8988T (cell line): ENCODE data around the gene PYGM.
A peak's percentile ranks its signal among the peaks of the same experiment; 100 is the strongest.

Experiments
- DNase-seq: peaks from one replicate; pipeline ENCODE4 v3.0.0; 2011

The PYGM gene

GRCh38 chr11:64759722-64760719 lies at the start of gene PYGM:
PYGM (minus strand) TSS chr11:64759974; CDS start chr11:64759898, 76 bp downstream.
- no peak for DNase-seq

DNA sequence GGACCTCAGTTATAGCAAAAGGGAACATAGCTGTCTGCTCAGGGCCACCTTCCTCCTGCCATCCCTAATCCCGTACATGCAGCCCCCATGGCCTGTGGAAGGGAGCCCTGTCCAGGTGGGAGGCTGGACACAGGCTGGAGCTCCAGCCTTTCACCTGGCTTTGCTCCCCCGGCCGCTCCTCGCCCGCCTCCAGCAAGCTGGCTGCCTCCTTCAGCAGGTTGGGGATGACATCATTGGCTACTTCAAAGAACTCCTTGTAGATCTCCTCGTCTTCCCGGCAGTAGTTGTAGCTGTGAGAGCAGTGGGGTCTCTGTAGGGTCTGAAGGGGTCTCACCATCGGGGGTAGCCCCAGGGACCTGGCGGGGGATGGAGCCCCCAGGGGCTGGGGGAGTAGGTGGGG lies 45.7 kb upstream of the PYGM start:
- DNase-seq: no peak

GRCh38 chr11:64804346-64805210 lies 44.8 kb upstream of the PYGM start:
- DNase-seq: peak; percentile 89

DNA sequence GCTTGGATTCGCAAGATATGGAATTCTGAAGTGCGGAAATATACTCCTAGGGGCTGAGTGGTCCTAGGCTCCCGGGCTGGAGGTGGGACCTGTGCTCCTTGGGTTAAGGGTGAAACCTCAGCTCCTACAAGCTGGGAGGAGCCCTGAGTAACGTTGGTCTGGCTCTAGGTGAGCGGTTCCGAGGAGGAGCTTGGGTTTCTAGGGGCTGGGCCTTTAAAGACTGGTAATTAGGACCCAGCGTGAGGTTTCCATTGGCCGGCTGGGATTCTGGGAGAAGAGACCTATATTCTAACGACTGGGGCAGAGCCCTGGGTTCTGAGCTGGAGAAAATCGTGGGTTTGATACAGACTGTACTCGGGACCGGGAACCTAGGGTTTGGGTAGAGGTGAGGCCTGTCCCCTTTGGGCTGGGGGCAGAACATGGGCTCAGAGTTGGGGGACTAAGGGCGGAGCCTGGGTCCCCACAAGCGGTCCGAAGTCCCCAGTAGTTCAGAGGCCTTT lies 44.1 kb upstream of the PYGM start:
- DNase-seq: no peak

GRCh38 chr11:64803158-64803845 lies 43.5 kb upstream of the PYGM start, which contains the start of gene MAP4K2:
MAP4K2 (minus strand) TSS chr11:64803214; CDS start chr11:64803149, 65 bp downstream.
- DNase-seq: peak; percentile 99

DNA sequence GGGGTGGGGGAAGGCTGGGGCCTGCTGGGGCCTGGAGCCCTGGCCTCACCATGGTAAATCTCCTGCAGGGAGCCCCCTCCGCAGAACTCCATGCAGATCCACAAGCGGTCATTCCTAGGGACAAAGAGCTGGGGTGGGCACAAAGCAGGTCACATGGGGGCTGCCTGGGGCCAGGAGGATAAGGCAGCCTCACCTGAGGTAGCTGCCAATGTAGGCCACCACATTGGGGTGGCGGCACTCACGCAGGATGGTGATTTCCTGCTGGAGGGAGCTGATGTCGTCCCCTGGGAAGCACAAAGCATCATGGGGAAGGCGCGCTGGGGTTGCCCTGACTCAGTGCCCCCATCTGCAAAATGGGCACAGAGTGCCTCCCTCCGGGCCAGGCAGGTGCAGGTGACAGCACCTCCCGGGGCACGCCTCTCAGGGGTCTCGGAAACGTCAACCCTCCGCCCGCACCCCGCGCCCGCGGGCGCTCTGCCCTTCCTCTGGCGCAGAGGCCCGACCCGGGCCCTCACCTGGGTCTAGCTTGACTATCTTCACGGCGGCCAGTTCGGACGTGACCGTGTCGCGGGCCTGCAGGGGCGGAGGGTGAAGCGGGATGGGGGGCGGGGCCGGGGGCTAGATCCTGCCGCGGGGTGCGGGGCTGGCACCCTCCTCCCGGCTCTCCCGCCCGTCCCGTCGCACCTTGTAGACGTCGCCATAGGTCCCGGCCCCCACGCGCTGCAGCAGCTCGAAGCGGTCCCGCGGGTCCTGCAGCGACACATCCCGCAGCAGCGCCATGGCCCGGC lies 42.8 kb upstream of the PYGM start:
- DNase-seq: peak; percentile 24

GRCh38 chr11:64801561-64802369 lies 42.0 kb upstream of the PYGM start:
- peak; percentile 32 for DNase-seq

DNA sequence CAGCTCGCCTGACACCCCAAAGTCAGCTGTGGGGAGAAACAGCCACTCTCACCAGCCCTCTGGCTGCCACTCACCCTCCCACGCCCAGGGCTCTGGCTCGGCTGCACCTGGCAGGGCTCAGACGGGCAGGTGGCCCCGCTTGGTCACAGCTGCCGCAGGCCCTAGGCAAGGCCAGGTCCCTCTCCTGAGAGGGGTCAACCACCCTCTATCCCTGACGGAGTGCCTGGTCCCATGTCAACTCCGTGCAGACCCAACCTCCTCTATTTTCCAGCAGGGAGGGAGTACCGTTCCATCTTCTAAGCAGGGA lies 41.3 kb upstream of the PYGM start:
- peak; percentile 23 for DNase-seq

DNA sequence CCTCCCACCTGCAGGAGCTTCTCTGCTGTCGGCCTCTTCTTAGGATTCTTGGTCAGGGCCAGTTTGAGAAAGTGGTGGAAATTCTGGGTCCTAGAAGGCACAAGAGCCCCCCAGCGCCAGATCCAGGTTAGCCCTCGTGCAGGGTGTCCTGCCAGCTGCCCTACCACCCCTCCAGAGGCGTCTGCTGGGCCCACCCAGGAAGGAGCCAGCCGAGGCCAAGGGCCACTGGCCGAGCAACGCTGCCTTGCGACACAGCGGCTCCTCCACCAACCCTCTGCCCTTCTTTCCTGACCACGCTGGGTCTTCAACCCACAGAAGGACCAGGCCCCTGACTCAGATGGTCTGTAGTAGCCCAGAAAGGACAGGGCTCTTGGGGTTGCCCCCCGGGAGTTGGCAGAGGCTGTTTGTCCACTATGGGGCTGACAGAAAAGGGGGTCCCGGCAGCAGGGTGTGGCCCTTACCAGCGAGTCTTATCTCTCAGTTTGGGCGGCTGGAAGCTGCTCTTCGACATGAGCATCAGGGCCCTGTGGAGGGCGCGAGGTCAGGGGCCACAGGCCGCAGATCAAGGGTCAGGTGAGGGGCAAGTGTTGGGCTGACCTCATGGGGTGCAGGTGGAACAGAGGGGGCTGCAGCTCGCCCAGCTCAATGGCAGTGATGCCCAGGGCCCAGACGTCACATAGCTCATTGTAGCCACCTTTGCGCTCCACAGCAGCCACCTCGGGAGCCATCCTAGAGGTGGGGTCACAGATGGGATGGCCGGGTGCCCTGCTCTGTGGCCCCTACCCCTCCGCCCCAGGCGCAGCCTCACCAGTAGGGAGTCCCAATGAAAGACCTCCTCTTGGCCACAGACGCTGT lies 40.8 kb upstream of the PYGM start:
- peak; percentile 19 for DNase-seq

DNA sequence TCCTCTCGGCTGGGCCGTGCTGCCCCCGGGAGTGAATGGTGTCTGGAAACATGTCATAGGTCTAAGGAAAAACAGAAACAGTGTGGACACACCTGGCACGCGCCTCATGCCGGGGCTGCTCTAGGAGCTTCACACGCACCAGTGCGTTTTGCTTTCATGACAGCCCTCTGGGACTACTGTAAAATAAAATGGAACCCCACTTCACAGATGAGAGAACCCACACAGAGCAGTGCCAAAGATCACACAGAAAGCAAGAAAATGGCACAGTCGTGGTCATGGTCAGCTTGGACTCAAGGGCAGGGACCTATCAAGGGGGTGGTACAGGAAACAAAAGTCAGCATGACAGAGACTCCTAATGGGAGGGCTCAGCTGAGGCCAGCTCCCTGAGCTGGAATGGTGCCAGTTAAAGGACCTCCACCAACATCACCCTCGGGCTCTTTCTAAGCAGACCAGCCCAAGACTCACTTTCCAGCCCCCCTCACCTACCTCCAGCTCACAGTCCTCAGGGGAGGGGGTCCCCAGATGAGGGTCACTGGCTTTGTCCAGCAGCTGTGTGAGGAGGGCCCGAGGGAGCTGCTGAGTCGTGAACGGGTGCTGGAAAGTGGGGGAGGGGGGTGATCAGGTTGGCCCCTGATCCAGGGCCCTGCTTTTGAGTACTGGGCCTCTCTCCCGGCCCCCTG lies 40.0 kb upstream of the PYGM start:
- no peak for DNase-seq

DNA sequence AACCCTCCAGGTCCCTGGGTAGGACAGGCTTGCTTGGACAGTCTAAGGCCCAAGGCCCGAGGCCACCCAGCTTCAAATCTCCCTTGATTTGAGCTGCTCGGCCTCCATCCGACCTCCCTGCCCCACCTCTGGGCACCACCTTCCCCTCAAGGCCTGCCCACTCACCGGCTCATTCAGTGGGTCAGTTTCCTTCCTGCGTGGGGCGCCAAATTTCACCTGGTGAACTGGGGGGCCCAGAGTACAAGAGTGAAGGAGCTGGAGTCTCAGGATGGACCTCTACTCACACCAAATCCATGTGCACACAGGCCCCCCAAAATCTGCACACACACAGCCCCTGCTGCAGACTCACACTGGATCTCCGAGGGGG lies 39.5 kb upstream of the PYGM start:
- no peak for DNase-seq

DNA sequence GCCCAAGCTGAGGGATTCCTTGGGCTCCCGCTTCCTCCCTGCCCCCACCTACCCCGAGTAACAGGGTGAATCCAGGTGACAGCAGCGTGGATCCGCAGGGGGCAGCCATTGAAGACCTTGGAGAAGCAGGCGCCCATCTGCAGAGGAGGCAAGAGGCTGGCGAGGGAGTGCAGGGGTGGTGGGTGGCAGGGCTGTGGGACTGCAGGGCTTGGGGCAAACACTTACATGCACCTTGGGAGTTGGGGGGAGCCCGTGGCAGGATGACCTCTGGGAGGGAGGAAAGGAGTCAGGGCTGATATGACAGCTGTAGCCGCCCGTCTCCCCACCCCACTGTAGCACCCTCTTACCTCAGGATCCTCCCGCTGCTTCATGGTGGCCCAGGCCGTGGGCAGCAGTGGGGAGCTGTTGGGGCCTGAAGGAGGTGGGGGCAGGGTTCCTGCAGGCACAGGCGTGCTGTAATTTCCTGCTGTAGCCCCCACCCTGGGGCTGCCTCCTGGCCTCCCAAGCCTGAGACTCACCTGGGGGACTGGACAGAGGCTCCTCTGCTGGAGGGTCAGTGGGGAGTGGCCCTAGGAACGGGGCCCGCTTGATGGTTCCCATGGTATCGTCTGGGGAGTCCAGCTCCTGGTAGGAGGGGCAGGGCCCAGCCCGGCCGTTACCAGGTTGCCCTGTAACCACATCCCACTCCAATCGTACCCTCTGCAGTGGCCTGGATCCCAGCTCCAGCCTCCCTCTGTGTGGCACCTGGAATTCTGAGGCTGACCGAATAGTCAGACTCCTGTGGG lies 37.2 kb upstream of the PYGM start:
- no peak for DNase-seq

DNA sequence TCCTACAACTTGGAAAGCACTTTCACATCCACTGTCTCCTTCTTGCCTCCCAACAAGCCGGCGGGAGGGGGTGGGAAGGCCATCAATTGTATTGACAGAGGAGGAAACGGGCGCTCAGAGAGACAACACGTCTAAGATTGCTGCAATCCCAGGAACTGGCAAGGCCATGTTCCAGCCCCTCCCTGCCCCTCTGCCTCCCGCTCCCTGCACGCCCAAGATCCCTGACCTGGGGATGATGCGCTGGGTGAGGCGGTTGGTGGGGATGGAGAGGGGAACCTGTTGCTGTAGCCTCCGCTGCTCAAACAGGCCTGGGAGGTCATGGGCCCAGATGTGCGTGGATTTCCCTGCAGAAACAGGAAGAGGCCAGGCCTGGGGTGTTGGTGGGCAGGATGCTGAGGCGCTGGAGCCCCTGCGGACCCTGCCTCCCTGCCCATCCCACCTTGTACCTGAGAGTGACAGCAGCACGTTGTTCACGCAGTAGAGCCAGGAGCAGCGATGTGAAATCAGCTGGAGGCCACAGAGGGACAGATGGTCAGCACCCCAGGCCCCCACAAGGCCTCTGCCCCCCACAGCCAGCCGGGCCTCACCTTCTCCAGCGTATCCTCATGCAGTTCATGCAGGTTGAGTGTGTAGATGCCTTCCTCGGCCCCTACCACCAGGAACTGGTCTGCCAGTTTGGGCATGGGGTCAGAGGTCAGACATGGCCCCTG lies 36.4 kb upstream of the PYGM start:
- no peak for DNase-seq

GRCh38 chr11:64794526-64794925 lies 34.8 kb upstream of the PYGM start:
- DNase-seq: no peak

- DNase-seq: no peak
Measured at GRCh38 chr11:64793271-64794160, 33.7 kb upstream of the PYGM start.

GRCh38 chr11:64792482-64792881 lies 32.7 kb upstream of the PYGM start:
- DNase-seq: no peak

GRCh38 chr11:64791781-64792291 lies 32.1 kb upstream of the PYGM start:
- DNase-seq: no peak
